ENCODE measurements around the gene JAK2. TPM values are rescaled to one million over a fixed set of nuclear protein-coding genes. Genes with fewer than 3 reads are reported as not detected.

JAK2 gene
- total RNA-seq = 11.6 and 15.0 TPM in 2 replicates

GRCh38 chr9:4984621-4985385, at the start of gene JAK2:
TSS of gene JAK2 (plus strand) at chr9:4985272. CDS start at chr9:5021988, 36,716 bp downstream.

Other genes starting within 250 kb of the JAK2 start
- gene AK3, start 244.1 kb upstream of the JAK2 start, total RNA-seq = 42.5 and 47.7 TPM in 2 replicates
- 11.6 and 17.2 TPM in 2 replicates for gene RCL1, start 192.3 kb upstream of the JAK2 start, total RNA-seq
- 0.22 TPM in 1 of 2 replicates, not detected in the other for gene INSL6, start 200.4 kb downstream of the JAK2 start, total RNA-seq
- not detected in 2 replicates for gene INSL4, start 246.1 kb downstream of the JAK2 start, total RNA-seq